T47D (cell line): ENCODE measurements around the gene ATP10D.
A peak's percentile ranks its signal among the peaks of the same experiment; 100 is the strongest.
"Not testable (repeated sequence)": the region's sequence is repeated elsewhere in the genome, so short reads cannot be mapped to it uniquely, and the experiment has no call there.

Experiments used
- DNase-seq, 2 experiments: peaks; one replicate each; pipeline versions ENCODE4 v3.0.0 to v3.0.0-alpha.2; 2011 to 2012; ENCODE audit warnings: low read depth in 1 of 2, low spot score in 1 of 2
- JUND ChIP-seq: IDR thresholded peaks from 2 replicates; pipeline ENCODE4 v1.6.1; 2012; ENCODE audit warnings: low read depth
- in situ Hi-C: cut with HindIII; loops from 2 replicates; pipeline ENCODE4 v1.10.0; 2016; ENCODE audit warnings: low sequenced_read_pairs, low pct_unique_long_range_greater_than_20kb

Gene ATP10D

DNA sequence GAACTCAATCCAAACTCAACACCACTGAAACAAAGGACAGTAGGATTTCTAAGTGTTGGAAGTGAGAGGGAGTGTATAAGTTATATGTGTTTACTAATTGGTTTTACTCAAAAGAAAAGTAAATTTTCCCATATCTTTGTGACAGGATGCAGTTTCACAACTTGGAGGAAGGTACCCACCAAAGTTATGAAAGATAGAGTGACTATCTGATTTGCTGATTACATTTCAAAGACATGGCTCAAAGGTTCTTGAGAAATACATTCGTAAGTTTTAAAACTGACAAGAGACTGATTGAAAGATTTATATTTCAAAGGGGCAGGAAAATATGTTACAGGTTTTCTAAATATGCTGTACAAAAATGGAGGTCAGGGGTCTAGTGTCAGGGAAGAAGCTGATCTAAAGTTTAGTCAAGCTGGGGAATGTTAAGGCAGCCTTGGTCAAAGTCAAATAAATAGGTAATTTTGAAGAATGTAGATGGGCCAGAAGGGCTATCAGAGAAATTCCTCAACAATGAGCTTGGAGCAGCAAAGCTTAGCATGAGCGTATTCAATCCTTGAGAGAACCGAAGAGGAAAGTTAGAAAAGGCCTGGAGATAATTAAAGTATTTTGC is 11.8 kb upstream of the ATP10D start:
- in situ Hi-C loops, result no loop called here
- no peak for TF ChIP-seq JUND
- no peak for DNase-seq

DNA sequence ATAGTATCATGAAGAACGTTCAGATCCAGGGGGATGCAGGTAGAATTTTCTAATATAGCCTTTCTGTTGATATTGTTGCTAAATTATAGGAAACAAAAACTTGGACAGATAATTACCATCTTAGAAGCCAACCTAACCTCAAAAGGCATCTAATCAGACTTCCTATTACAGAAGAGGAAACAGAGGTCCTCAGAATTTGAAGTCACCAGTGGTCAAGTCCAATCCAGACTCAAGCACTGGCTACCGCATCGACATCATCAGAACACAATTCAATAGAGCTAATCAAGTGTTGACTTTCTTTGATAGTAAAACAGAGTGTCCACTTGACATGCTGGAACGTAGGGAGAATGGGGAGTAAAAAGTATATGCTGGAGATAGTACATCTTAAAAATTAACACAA is 10.3 kb upstream of the ATP10D start:
- no peak for TF ChIP-seq JUND
- in situ Hi-C loops, result no loop called here
- no peak for DNase-seq

DNA sequence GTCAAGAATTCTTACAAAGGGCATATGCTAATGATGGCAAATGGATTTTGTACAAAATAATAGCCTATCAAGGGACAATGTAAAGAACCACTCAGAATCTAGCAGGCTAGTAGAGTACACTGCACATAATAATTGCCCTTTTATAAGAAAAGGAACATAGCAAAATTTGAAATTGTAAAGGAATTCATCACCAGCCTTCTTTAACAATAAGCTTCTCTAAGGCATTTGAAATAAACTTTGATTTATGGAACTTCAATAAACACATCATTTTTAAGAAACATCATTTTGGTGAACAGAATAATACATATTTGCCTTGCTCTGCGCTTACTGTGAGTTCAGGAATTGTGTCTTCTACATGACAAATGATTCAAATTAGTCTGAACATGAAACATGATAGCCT is 9.7 kb upstream of the ATP10D start:
- DNase-seq, result no peak
- TF ChIP-seq JUND, result no peak
- in situ Hi-C loops, result no loop called here

DNA sequence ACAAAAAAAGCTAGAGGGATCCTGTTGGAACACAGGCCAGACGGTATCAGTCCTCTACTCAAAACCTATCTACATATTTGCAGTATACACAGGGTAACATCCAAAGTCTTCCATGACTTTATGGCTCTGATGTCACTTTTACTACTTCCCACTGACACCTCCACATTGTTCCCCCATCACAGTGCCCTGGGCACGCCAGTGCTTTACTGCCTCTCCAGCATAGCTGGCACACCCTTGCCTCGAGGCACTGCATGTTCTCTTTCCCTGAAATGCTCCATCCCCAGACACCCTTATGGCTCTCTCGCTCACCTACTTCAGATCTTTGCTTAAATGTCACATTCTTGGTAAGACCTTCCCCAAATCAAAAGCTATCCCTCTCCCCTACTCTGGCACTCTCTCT is 6.3 kb upstream of the ATP10D start:
- no peak for DNase-seq
- TF ChIP-seq JUND, result no peak
- in situ Hi-C loops, result no loop called here

DNA sequence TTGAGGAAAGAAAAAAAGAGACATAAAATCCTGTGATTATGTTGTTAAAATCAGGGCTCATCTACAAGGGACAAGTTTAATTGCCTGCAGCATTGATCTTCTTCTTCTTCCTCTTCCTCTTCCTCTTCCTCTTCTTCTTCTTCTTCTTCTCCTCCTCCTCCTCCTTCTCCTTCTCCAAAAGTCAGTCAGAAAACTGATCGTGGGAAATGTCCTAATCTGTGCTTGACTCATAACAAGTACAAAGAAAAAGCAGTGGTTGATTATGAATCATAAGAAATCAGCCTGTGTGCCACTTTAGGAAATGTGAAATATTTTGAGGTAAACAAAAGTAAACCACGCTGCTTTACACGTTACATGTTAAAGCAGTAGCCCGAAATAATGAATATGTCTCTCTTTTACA is 2.7 kb upstream of the ATP10D start:
- DNase-seq, result no peak
- in situ Hi-C loops, result no loop called here
- TF ChIP-seq JUND, result no peak

DNA sequence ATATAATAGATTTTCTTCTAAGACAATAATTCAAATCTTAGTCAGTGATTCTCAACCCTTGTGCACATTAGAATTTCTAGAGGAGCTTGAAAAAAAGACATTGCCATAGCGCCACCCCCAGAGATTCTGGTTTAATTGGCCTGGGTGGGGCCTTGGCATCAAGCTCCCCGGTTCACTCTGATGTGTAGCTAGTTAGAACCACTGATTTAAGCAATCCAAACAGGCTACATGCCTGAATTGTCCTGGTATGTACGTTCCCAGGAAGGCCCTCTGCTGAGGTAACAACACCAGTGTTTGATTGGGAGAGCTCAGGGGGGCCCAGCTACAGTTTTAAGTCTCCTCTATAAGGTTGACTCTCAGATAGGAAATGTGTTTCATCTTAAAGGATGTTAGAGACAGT is 1.3 kb upstream of the ATP10D start:
- no peak for TF ChIP-seq JUND
- in situ Hi-C loops, result no loop called here
- DNase-seq, result no peak

DNA sequence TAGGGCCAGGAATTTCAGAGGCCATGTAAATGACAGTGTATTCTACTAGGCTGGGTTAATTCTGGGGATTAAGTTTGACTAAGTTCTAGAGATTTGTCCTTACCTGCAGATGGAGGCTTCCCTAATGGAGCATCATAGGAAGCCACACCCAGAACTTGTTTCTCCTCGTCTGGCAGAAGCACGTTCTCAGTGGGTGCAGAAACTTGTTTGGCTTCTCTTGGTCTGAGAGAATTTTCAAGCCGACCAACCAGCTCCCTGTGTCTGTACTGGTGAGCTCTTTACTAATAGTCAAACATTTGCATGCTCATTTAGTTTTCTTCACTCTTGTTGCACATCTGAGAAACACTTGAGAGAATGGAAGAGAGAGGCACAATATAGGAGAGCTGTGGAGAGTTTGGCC is 907 bp upstream of the ATP10D start:
- no peak for TF ChIP-seq JUND
- in situ Hi-C loops, result no loop called here
- peak in 1 of 2 experiments; percentile 16 for DNase-seq

DNA sequence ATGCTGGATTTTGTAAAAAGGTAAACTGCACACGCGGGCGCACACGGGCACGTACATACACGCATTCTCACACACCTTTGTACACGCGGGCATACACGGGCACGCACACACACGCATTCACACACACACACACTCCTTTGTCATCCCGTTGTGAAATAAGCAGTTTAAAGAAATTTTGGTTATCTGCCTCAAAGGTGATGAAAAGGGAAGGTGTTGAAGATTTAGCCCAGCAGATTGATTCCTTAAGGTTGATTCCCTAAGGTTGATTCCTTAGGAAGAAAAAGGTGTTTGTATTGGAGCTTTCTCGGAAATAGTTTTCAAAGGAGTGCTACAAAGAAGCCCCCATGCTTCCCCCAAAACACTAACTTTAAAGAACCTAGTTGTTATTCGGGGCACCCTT is 693 bp downstream of the ATP10D start:
- in situ Hi-C loops, result no loop called here
- TF ChIP-seq JUND, result no peak
- no peak for DNase-seq

DNA sequence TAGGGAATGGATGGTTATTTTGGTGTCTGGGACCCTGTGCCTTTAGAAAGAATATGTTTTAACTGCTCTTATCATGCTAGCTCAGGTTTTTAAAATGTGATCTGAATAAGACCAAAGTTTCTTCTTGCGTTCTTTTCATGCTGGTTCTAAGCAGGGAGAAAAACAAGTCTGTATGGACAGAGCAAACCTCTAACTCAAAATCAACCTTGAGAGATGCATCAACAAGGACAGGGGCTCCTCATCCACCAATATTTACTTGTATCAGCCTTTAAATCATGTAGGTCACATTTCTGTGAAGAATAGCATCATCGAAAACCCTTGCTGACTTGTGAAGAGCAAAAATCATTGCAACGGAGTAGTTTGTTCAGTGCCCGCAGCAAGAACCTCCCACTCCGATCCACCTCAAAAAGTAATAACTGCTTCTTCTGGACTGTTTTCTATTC is 1.2 kb downstream of the ATP10D start:
- no peak for DNase-seq
- in situ Hi-C loops, result no loop called here
- no peak for TF ChIP-seq JUND

DNA sequence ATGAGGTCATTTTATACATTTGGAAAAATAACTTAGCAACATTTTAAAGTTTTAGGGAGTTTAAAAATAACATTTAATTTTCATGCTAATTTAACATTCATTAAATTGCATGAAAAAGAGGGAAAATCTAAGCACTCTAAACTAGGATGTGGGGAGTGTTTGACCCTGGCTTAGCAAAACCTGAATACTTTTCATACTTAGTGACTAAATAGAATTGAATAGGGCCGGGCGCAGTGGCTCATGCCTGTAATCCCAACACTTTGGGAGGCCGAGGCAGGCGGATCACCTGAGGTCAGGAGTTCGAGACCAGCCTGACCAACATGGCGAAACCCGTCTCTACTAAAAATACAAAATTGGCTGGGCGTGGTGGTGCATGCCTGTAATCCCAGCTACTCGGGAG is 1.7 kb downstream of the ATP10D start:
- in situ Hi-C loops, result not testable (repeated sequence)

DNA sequence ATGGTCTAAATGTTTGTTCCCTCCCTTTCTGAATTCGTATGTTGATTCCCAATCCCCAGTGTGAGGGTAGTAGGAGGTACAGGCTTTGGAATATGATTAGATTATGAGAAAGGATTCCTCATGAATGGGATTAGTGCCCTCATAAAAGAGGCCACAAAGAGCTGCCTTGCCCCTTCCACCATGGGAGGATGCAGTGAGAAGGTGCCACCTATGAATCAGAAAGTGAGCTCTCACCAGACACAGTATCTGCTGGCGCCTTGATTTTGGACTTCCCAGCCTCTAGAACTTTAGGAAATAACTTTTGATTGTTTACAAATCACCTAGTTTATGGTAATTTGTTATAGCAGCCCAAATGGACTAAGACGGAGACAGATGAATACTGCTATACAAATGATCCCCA is 3.6 kb downstream of the ATP10D start:
- no peak for TF ChIP-seq JUND
- DNase-seq, result no peak
- in situ Hi-C loops, result no loop called here

More for the DNA sequence above, 1.7 kb downstream of the ATP10D start:
- not testable (repeated sequence) for DNase-seq

DNA sequence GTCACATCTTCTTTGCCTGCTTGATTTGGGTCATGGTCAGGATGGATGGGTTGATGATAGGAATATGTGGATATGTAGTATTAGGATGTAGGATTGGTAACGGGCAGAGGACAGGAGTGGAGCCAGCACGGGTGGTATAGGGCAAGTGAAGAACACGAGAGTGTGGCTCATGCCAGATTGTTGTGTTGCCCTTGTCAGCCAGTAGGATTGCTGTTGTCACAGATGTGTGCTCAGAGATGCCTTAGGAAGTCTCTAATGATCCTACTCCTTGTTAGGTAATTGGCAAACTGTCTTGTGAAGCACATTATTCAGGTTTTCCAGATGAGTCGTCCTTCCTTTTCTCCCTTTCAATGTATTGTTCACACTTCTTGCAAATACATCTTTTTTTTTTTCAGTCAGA is 5.5 kb downstream of the ATP10D start:
- TF ChIP-seq JUND, result no peak
- in situ Hi-C loops, result no loop called here
- DNase-seq, result peak in 1 of 2 experiments; percentile 39

DNA sequence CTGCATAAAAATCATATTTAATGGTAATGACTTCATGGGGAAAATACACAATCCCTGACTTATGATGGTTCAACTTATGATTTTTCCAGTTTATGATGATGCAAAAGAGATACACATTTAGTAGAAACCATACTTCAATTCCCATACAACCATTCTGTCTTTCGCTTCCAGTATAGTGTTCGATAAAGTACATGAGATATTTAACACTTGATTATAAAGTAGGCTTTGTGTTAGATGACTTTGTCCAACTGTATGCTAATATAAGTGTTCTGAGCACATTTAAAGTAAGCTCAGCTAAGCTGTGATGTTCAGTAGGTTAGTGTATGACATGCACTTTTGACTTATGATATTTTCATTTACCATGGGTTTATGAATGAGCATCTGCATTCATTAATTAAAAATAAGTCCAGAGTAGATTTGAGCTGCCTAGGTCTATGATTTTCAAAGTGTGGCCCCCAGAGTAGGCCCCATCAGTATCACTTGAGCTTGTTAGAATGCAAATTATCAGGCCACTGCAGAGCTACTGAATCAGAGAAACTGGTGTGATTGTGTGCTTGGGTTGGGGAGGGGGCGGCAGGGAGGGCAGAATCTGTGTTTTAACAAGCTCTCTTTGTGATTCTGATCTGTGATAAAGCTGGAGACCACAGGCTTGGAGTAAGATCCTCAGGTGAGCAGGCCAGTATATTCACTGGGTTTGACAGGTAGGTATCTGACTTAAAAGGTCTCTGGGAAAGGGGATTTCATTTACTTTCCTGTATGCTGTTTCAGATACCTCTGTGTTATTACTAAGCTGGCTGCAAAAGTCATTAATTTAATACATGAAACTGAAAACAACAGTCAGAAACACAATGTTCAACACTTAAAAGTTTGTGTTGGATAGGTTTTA is 8.4 kb downstream of the ATP10D start:
- DNase-seq, result no peak

More for the DNA sequence above, 8.4 kb downstream of the ATP10D start:
- in situ Hi-C loops, result no loop called here
- no peak for TF ChIP-seq JUND
